ENCODE measurements around the gene MAZ.

MAZ gene

GRCh38 chr16:29858149-29858849 is 52.0 kb downstream of the MAZ start:
- DNase-seq, result peak; percentile 42

GRCh38 chr16:29858974-29859373 is 52.6 kb downstream of the MAZ start:
- no peak for DNase-seq

GRCh38 chr16:29860218-29860617 is 53.9 kb downstream of the MAZ start:
- DNase-seq, result no peak
